ENCODE results near the gene SLC18B1. TPM values are rescaled to one million over a fixed set of nuclear protein-coding genes. Genes with fewer than 3 reads are reported as not detected.

Gene SLC18B1
- total and polyA plus RNA-seq, 2 of the 13 experiments (the other 11 are each of a cell fraction or from before 2014, with no cell fraction given) = 11.4 to 13.8 TPM

DNA sequence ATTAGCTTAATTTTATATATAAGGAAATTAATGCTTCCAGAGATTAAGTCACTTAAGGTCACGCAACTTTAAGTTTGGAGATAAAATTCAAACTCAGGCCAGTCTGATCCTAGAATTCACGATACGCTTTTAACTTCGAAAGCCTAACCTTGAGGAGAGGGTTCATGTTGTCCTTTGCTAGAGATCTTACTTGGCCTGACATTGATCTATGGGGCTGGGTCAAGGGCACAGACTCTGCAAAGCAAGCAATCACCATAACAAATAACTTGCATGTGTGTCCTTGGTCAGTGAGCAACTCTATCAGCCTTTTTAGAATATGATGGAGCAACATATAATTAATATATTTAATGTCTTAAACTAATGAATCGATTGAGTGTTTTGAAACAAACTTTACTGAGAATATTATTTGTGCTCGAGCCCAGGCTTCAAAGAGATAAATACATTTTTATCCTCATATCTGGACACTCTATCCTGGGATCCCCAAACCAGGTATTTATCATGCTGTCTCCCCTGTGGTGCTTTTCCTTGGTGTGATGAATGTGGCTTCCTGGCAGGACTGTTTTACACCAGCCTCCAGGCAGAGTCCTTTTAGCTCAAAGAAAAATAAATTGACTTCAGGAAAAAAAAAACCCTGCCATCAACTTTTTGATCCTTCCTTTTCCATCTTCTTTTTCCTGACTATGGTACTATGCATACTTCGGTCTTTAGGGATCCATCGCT, 45.0 kb upstream of the SLC18B1 start (continued):
- TF ChIP-seq NCOR1 (IDR thresholded peaks at IDR 0.05; ENCODE audit: borderline replicate concordance, low read length) (peak; percentile 91), ZNF20 (CRISPR knock-in tag; IDR thresholded peaks at IDR 0.05) (no peak), MEIS2 (CRISPR knock-in tag; IDR thresholded peaks at IDR 0.05) (0 out of 2 replicates have a peak, but pooled peaks have one; percentile 29), ZNF737 (CRISPR knock-in tag; IDR thresholded peaks at IDR 0.05; ENCODE audit: borderline replicate concordance) (no peak), DMAP1 (CRISPR knock-in tag; IDR thresholded peaks at IDR 0.05) (no peak), ZNF564 (CRISPR knock-in tag; IDR thresholded peaks at IDR 0.05) (no peak), ARID2 (CRISPR knock-in tag; IDR thresholded peaks at IDR 0.05; ENCODE audit: borderline replicate concordance) (no peak), NR2F1 (CRISPR knock-in tag; IDR thresholded peaks at IDR 0.05) (peak; percentile 94 to 96), CHD2 (IDR thresholded peaks at IDR 0.05; ENCODE audit: low read depth, low read length) (no peak), ZNF775 (CRISPR knock-in tag; IDR thresholded peaks at IDR 0.05; ENCODE audit: borderline replicate concordance) (no peak), NR1H2 (CRISPR knock-in tag; IDR thresholded peaks at IDR 0.05; ENCODE audit: borderline replicate concordance, low read depth) (0 out of 2 replicates have a peak, but pooled peaks have one; percentile 72), RARA (CRISPR knock-in tag; IDR thresholded peaks at IDR 0.05) (peak; percentile 100), SNAPC2 (CRISPR knock-in tag; IDR thresholded peaks at IDR 0.05) (no peak), ZZZ3 (CRISPR knock-in tag; IDR thresholded peaks at IDR 0.05; ENCODE audit: borderline replicate concordance) (no peak), ZNF619 (CRISPR knock-in tag; IDR thresholded peaks at IDR 0.05) (no peak), AGO1 (IDR thresholded peaks at IDR 0.05; ENCODE audit: low read depth, low read length, poor library complexity, severe bottlenecking) (no peak), E2F5 (CRISPR knock-in tag; conservative IDR thresholded peaks at IDR 0.05) (no peak), SAFB2 (CRISPR knock-in tag; IDR thresholded peaks at IDR 0.05; ENCODE audit: borderline replicate concordance, low read depth) (no peak), TERF1 (CRISPR knock-in tag; IDR thresholded peaks at IDR 0.05) (no peak), ZNF513 (CRISPR knock-in tag; conservative IDR thresholded peaks at IDR 0.05) (no peak), FOXJ3 (CRISPR knock-in tag; IDR thresholded peaks at IDR 0.05; ENCODE audit: borderline replicate concordance) (peak; percentile 67; the same call in 1 of the 2 replicates), ZFX (CRISPR knock-in tag; IDR thresholded peaks at IDR 0.05; ENCODE audit: low read depth) (no peak), ZBTB7B (CRISPR knock-in tag; IDR thresholded peaks at IDR 0.05) (no peak), ISL2 (CRISPR knock-in tag; IDR thresholded peaks at IDR 0.05) (no peak)
- TF ChIP-seq, protein P1, sequence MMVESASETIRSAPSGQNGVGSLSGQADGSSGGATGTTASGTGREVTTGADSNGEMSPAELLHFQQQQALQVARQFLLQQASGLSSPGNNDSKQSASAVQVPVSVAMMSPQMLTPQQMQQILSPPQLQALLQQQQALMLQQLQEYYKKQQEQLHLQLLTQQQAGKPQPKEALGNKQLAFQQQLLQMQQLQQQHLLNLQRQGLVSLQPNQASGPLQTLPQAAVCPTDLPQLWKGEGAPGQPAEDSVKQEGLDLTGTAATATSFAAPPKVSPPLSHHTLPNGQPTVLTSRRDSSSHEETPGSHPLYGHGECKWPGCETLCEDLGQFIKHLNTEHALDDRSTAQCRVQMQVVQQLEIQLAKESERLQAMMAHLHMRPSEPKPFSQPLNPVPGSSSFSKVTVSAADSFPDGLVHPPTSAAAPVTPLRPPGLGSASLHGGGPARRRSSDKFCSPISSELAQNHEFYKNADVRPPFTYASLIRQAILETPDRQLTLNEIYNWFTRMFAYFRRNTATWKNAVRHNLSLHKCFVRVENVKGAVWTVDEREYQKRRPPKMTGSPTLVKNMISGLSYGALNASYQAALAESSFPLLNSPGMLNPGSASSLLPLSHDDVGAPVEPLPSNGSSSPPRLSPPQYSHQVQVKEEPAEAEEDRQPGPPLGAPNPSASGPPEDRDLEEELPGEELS (CRISPR knock-in tag; IDR thresholded peaks at IDR 0.05) = 0 out of 2 replicates have a peak, but pooled peaks have one; percentile 18

Measured in HepG2 (cell line).